Measurements from ENCODE around the gene DDX51. TPM values are rescaled to one million over a fixed set of nuclear protein-coding genes. Genes with fewer than 3 reads are reported as not detected.

The DDX51 gene
- total and polyA plus RNA-seq, 4 donors = 2.5 to 7.5 (median 5.5) TPM

DNA sequence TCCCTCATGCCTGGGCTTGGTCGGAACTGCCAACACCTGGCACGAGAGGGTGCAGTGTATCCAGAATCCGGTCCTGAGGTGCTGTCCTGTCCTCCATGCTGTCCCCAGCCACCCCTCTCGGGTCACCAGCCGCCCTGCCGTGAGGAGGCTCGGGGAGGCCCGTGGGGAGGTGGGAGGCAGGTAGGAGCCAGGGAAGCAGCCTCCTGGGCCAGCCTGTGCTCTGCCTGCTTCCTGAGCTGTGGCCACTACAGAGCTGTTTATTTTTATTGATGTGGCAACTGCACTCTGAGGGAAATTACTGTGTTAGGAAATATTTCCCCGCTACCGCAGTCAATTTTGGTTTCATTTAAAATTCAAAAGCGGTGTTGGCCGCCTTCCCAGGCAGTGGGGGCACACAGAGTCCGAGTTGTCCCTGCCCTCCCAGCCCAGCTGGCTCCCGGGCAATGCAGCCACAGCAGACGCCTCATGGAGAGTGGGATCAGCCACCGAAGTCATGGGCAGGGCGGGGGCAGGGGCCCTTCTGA is 18.5 kb upstream of the DDX51 start:
- DNase-seq (ENCODE audit: low spot score) = no peak
- no peak overlapping the region for H3K9ac ChIP-seq (ENCODE audit: low read depth in 1 of 2, low read length in 2 of 2)
- H3K4me1 ChIP-seq (ENCODE audit: control insufficient read depth in 4 of 4, insufficient read depth in 4 of 4, low read length in 3 of 4) = peaks cover 2 to 14% (median 11%) of the 10 kb centered on the region in 4 donors
- no peak for TF ChIP-seq NR2F2 (IDR thresholded peaks at IDR 0.05)
- TF ChIP-seq RXRA (IDR thresholded peaks at IDR 0.05) = peak in 1 of 2 donors; percentile 48
- peak overlapping the region; percentile 46 to 80 for H3K27ac ChIP-seq (ENCODE audit: low read depth in 1 of 2, low read length in 2 of 2)
- H3K9me3 ChIP-seq (ENCODE audit: control insufficient read depth in 4 of 4, low read length in 3 of 4) = no peaks in the 10 kb centered on the region
- 18% methylated on average over 17 of the region's 17 CpGs for WGBS
- H3K27me3 ChIP-seq (ENCODE audit: control insufficient read depth in 4 of 4, insufficient read depth in 4 of 4, low read length in 3 of 4) = no peaks in the 10 kb centered on the region
- H3K36me3 ChIP-seq (ENCODE audit: control insufficient read depth in 4 of 4, insufficient read depth in 3 of 4, low read depth in 1 of 4, low read length in 3 of 4) = peaks cover 0 to 3% (median 0%) of the 10 kb centered on the region in 4 donors
- H3K4me3 ChIP-seq (ENCODE audit: low read depth in 1 of 3, low read length in 3 of 3) = peak overlapping the region in 1 of 3 donors; percentile 29

DNA sequence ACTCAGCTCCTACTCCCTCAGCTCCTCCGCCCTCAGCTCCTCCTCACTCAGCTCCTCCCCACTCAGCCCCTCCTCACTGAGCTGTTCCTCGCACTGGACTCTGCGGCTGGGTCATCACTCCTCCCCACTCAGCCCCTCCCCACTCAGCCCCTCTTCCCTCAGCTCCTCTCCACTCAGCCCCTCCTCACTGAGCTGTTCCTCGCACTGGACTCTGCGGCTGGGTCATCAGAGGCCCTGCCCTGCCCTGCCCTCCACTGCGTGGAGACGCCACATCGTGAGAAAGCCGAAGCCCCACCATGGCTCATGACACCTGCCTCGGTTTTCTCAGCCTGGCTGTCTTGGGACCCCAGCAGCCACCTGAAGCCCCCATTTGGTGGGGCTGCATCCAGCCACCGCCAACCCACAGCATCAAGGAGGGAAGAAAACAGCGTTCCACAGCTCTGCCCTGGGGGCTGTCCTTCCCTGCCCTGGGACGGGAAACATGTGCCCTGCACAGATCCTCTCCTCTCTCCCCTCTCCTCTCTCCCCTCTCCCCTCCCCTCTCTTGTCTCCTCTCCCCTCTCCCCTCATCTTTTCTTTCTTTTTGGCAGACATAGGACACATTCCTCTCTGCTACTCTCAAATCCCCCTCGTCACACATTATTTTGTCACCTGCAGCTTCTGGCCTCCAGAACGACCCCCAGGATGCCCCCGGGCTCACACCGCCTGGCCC is 17.8 kb upstream of the DDX51 start:
- Histone ChIP-seq H3K4me1 (ENCODE audit: control insufficient read depth in 4 of 4, insufficient read depth in 4 of 4, low read length in 3 of 4) (peaks cover 2 to 14% (median 11%) of the 10 kb centered on the region in 4 donors), H3K36me3 (ENCODE audit: control insufficient read depth in 4 of 4, insufficient read depth in 3 of 4, low read depth in 1 of 4, low read length in 3 of 4) (peaks cover 0 to 7% (median 0%) of the 10 kb centered on the region in 4 donors), H3K27me3 (ENCODE audit: control insufficient read depth in 4 of 4, insufficient read depth in 4 of 4, low read length in 3 of 4) (no peaks in the 10 kb centered on the region), H3K27ac (ENCODE audit: low read depth in 1 of 2, low read length in 2 of 2) (peak overlapping the region; percentile 46 to 80), H3K9ac (ENCODE audit: low read depth in 1 of 2, low read length in 2 of 2) (no peak overlapping the region), H3K9me3 (ENCODE audit: control insufficient read depth in 4 of 4, low read length in 3 of 4) (no peaks in the 10 kb centered on the region), H3K4me3 (ENCODE audit: low read depth in 1 of 3, low read length in 3 of 3) (no peak overlapping the region)
- no peak for DNase-seq (ENCODE audit: low spot score)
- WGBS = 66% methylated on average over 17 of the region's 17 CpGs
- TF ChIP-seq SP1 (IDR thresholded peaks at IDR 0.05) (no peak), EGR1 (IDR thresholded peaks at IDR 0.05; ENCODE audit: low read depth in 2 of 2) (no peak), FOXA2 (IDR thresholded peaks at IDR 0.05) (no peak), NR2F2 (IDR thresholded peaks at IDR 0.05) (no peak), JUND (IDR thresholded peaks at IDR 0.05) (no peak), YY1 (IDR thresholded peaks at IDR 0.05) (no peak)
- TF ChIP-seq, protein P1, sequence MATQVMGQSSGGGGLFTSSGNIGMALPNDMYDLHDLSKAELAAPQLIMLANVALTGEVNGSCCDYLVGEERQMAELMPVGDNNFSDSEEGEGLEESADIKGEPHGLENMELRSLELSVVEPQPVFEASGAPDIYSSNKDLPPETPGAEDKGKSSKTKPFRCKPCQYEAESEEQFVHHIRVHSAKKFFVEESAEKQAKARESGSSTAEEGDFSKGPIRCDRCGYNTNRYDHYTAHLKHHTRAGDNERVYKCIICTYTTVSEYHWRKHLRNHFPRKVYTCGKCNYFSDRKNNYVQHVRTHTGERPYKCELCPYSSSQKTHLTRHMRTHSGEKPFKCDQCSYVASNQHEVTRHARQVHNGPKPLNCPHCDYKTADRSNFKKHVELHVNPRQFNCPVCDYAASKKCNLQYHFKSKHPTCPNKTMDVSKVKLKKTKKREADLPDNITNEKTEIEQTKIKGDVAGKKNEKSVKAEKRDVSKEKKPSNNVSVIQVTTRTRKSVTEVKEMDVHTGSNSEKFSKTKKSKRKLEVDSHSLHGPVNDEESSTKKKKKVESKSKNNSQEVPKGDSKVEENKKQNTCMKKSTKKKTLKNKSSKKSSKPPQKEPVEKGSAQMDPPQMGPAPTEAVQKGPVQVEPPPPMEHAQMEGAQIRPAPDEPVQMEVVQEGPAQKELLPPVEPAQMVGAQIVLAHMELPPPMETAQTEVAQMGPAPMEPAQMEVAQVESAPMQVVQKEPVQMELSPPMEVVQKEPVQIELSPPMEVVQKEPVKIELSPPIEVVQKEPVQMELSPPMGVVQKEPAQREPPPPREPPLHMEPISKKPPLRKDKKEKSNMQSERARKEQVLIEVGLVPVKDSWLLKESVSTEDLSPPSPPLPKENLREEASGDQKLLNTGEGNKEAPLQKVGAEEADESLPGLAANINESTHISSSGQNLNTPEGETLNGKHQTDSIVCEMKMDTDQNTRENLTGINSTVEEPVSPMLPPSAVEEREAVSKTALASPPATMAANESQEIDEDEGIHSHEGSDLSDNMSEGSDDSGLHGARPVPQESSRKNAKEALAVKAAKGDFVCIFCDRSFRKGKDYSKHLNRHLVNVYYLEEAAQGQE (IDR thresholded peaks at IDR 0.05) = no peak

DNA sequence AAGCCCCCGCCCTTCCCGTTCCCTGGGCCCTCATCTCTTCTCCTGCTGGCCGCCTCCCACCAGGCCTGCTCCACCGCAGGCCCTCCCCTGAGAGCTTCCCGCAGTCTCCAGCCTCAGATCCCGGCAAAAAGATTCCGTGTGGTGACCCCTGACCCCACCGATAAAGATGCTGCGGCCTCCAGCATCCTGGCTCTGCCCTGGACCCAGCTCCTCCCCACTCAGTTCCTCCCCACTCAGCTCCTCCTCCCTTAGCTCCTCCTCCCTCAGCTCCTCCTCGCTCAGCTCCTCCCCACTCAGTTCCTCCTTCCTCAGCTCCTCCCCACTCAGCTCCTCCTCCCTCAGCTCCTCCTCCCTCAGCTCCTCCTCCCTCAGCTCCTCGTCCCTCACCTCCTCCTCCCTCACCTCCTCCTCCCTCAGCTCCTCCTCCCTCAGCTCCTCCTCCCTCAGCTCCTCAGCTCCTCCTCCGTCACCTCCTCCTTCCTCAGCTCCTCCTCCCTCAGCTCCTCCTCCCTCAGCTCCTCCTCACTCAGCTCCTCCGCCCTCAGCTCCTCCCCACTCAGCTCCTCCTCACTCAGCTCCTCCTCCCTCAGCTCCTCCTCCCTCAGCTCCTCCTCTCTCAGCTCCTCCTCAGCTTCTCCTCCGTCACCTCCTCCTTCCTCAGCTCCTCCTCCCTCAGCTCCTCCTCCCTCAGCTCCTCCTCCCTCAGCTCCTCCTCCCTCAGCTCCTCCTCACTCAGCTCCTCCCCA is 17.1 kb upstream of the DDX51 start:
- Histone ChIP-seq H3K9me3 (ENCODE audit: control insufficient read depth in 4 of 4, low read length in 3 of 4) (no peaks in the 10 kb centered on the region), H3K4me1 (ENCODE audit: control insufficient read depth in 4 of 4, insufficient read depth in 4 of 4, low read length in 3 of 4) (peaks cover 2 to 14% (median 11%) of the 10 kb centered on the region in 4 donors), H3K27me3 (ENCODE audit: control insufficient read depth in 4 of 4, insufficient read depth in 4 of 4, low read length in 3 of 4) (no peaks in the 10 kb centered on the region), H3K4me3 (ENCODE audit: low read depth in 1 of 3, low read length in 3 of 3) (no peak overlapping the region), H3K9ac (ENCODE audit: low read depth in 1 of 2, low read length in 2 of 2) (no peak overlapping the region), H3K27ac (ENCODE audit: low read depth in 1 of 2, low read length in 2 of 2) (no peak overlapping the region), H3K36me3 (ENCODE audit: control insufficient read depth in 4 of 4, insufficient read depth in 3 of 4, low read depth in 1 of 4, low read length in 3 of 4) (peaks cover 0 to 7% (median 0%) of the 10 kb centered on the region in 4 donors)
- WGBS = 69% methylated on average over 14 of the region's 14 CpGs
- no peak for DNase-seq (ENCODE audit: low spot score)
- TF ChIP-seq RAD21 (IDR thresholded peaks at IDR 0.05) = no peak
- TF ChIP-seq, protein P2, sequence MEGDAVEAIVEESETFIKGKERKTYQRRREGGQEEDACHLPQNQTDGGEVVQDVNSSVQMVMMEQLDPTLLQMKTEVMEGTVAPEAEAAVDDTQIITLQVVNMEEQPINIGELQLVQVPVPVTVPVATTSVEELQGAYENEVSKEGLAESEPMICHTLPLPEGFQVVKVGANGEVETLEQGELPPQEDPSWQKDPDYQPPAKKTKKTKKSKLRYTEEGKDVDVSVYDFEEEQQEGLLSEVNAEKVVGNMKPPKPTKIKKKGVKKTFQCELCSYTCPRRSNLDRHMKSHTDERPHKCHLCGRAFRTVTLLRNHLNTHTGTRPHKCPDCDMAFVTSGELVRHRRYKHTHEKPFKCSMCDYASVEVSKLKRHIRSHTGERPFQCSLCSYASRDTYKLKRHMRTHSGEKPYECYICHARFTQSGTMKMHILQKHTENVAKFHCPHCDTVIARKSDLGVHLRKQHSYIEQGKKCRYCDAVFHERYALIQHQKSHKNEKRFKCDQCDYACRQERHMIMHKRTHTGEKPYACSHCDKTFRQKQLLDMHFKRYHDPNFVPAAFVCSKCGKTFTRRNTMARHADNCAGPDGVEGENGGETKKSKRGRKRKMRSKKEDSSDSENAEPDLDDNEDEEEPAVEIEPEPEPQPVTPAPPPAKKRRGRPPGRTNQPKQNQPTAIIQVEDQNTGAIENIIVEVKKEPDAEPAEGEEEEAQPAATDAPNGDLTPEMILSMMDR (IDR thresholded peaks at IDR 0.05; ENCODE audit: low read depth, low read length, missing input control) = no peak
- no peak for TF ChIP-seq RXRA (IDR thresholded peaks at IDR 0.05)
- TF ChIP-seq, protein P3, sequence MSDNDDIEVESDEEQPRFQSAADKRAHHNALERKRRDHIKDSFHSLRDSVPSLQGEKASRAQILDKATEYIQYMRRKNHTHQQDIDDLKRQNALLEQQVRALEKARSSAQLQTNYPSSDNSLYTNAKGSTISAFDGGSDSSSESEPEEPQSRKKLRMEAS (IDR thresholded peaks at IDR 0.05) = no peak
- no peak for TF ChIP-seq EGR1 (IDR thresholded peaks at IDR 0.05; ENCODE audit: low read depth in 2 of 2)
- no peak for TF ChIP-seq FOXA1 (IDR thresholded peaks at IDR 0.05)
- no peak for TF ChIP-seq GABPA (IDR thresholded peaks at IDR 0.05 in 1 of 2, conservative IDR thresholded peaks at IDR 0.05 in 1 of 2)
- TF ChIP-seq HNF4G (IDR thresholded peaks at IDR 0.05) = no peak
- no peak for TF ChIP-seq FOXA2 (IDR thresholded peaks at IDR 0.05)
- TF ChIP-seq HNF4A (conservative IDR thresholded peaks at IDR 0.05) = no peak
- no peak for TF ChIP-seq NR2F2 (IDR thresholded peaks at IDR 0.05)
- TF ChIP-seq SP1 (IDR thresholded peaks at IDR 0.05) = no peak
- TF ChIP-seq, protein P4, sequence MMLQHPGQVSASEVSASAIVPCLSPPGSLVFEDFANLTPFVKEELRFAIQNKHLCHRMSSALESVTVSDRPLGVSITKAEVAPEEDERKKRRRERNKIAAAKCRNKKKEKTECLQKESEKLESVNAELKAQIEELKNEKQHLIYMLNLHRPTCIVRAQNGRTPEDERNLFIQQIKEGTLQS (IDR thresholded peaks at IDR 0.05) = no peak
- TF ChIP-seq, protein P5, sequence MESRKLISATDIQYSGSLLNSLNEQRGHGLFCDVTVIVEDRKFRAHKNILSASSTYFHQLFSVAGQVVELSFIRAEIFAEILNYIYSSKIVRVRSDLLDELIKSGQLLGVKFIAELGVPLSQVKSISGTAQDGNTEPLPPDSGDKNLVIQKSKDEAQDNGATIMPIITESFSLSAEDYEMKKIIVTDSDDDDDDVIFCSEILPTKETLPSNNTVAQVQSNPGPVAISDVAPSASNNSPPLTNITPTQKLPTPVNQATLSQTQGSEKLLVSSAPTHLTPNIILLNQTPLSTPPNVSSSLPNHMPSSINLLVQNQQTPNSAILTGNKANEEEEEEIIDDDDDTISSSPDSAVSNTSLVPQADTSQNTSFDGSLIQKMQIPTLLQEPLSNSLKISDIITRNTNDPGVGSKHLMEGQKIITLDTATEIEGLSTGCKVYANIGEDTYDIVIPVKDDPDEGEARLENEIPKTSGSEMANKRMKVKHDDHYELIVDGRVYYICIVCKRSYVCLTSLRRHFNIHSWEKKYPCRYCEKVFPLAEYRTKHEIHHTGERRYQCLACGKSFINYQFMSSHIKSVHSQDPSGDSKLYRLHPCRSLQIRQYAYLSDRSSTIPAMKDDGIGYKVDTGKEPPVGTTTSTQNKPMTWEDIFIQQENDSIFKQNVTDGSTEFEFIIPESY (IDR thresholded peaks at IDR 0.05) = no peak

Measured in liver (tissue), 9 donors.